SU-DHL-6 (cell line): ENCODE data around the gene SDK1.

Source experiments
- CTCF ChIP-seq: fragments of 200-600 bp; sonication (generic); IDR thresholded peaks from one replicate; pipeline ENCODE4 v1.5.1; 2017; ENCODE audit warnings: antibody characterized with exemption, mild to moderate bottlenecking, low read length, moderate library complexity; ENCODE audit not compliant: insufficient read depth, poor library complexity, severe bottlenecking
- EZH2phosphoT487 ChIP-seq: fragments of 200-600 bp; sonication (generic), shearing (Covaris generic); conservative IDR thresholded peaks from 2 replicates; pipeline ENCODE4 v1.6.1; 2018; ENCODE audit warnings: mild to moderate bottlenecking, antibody characterized with exemption, low read length, moderate library complexity, mixed read lengths

- TF ChIP-seq CTCF (no peak), EZH2phosphoT487 (no peak)
These were observed 709.1 kb downstream of the SDK1 start for GRCh38 chr7:4010061-4010605.
